SK-N-SH (cell line): ENCODE measurements around the gene SLC38A2. TPM values are rescaled to one million over a fixed set of nuclear protein-coding genes. Genes with fewer than 3 reads are reported as not detected.

Source experiments
- CTCF ChIP-seq: fragments of 200-600 bp; sonication (generic); IDR thresholded peaks from 2 replicates; pipeline ENCODE4 v1.6.1; 2017; ENCODE audit warnings: antibody characterized with exemption, mild to moderate bottlenecking, moderate library complexity
- ELF1 ChIP-seq: IDR thresholded peaks from 2 replicates; pipeline ENCODE4 v1.4.0; 2012
- EZH2phosphoT487 ChIP-seq: fragments of 200-600 bp; sonication (generic); IDR thresholded peaks from 2 replicates; pipeline ENCODE4 v1.6.1; 2017; ENCODE audit warnings: low read depth, mixed run types, mild to moderate bottlenecking, antibody characterized with exemption, moderate library complexity, borderline replicate concordance
- FOXJ3 ChIP-seq: sonication (generic); formaldehyde crosslinking; IDR thresholded peaks from 2 replicates; pipeline ENCODE4 v1.5.1; 2020; ENCODE audit warnings: mild to moderate bottlenecking, missing genetic modification reagents
- MXI1 ChIP-seq: IDR thresholded peaks from 2 replicates; pipeline ENCODE4 v1.6.1; 2012; ENCODE audit warnings: mild to moderate bottlenecking, low read depth, low read length, improper control_type of control experiment
- NFIC ChIP-seq: IDR thresholded peaks from 2 replicates; pipeline ENCODE4 v1.4.0; 2012; ENCODE audit warnings: borderline replicate concordance
- NRF1 ChIP-seq: IDR thresholded peaks from 2 replicates; pipeline ENCODE4 v1.6.1; 2012; ENCODE audit warnings: low read depth, mild to moderate bottlenecking, low read length
- POLR2AphosphoS5 ChIP-seq: IDR thresholded peaks from 2 replicates; pipeline ENCODE4 v1.6.1; 2012; ENCODE audit warnings: low read depth, low read length
- RAD21 ChIP-seq: IDR thresholded peaks from 2 replicates; pipeline ENCODE4 v1.6.1; 2012; ENCODE audit warnings: mild to moderate bottlenecking, low read length
- REST ChIP-seq: IDR thresholded peaks from 2 replicates; pipeline ENCODE4 v1.6.1; 2012; ENCODE audit warnings: mild to moderate bottlenecking, low read depth, low read length, moderate library complexity
- RFX5 ChIP-seq: IDR thresholded peaks from 2 replicates; pipeline ENCODE4 v1.6.1; 2012; ENCODE audit warnings: mild to moderate bottlenecking, improper control_type of control experiment, low read length
- SMC3 ChIP-seq: IDR thresholded peaks from 2 replicates; pipeline ENCODE4 v1.6.1; 2012; ENCODE audit warnings: low read depth, low read length, improper control_type of control experiment
- TAF1 ChIP-seq: IDR thresholded peaks from 2 replicates; pipeline ENCODE4 v1.6.1; 2012; ENCODE audit warnings: low read depth, mild to moderate bottlenecking, low read length, moderate library complexity, borderline replicate concordance
- TCF12 ChIP-seq: IDR thresholded peaks from 2 replicates; pipeline ENCODE4 v1.4.0; 2012
- USF1 ChIP-seq: IDR thresholded peaks from 2 replicates; pipeline ENCODE4 v1.4.0; 2012; ENCODE audit warnings: low read depth, borderline replicate concordance
- YY1 ChIP-seq: IDR thresholded peaks from 2 replicates; pipeline ENCODE4 v1.4.0; 2012; ENCODE audit warnings: low read depth, mild to moderate bottlenecking
- polyA plus RNA-seq, 3 experiments: library from polyadenylated mRNA; depleted of rRNA; stranded (reverse); fragments of >200 nt; gene quantifications; 2 replicates each; pipeline ENCODE4 v1.2.3, GENCODE V29; 2012
- TF ChIP-seq, protein P1 (sequence below): IDR thresholded peaks from 2 replicates; pipeline ENCODE4 v1.4.0; 2012; ENCODE audit warnings: low read depth, borderline replicate concordance
- TF ChIP-seq, protein P2 (sequence below): IDR thresholded peaks from 2 replicates; pipeline ENCODE4 v1.4.0; 2012; ENCODE audit warnings: low read depth

The SLC38A2 gene
- polyA plus RNA-seq, 1 of the 3 experiments (the other 2 are of a cell fraction): 135 TPM

- TF ChIP-seq NFIC: no peak; the same call in 1 of the 2 replicates
- TF ChIP-seq CTCF: no peak
- peak; percentile 37; the same call in 1 of the 2 replicates for TF ChIP-seq ELF1
- TF ChIP-seq FOXJ3 (CRISPR knock-in tag): no peak
- TF ChIP-seq TCF12: no peak
- no peak for TF ChIP-seq NRF1
- TF ChIP-seq REST: no peak
- TF ChIP-seq, protein P1, sequence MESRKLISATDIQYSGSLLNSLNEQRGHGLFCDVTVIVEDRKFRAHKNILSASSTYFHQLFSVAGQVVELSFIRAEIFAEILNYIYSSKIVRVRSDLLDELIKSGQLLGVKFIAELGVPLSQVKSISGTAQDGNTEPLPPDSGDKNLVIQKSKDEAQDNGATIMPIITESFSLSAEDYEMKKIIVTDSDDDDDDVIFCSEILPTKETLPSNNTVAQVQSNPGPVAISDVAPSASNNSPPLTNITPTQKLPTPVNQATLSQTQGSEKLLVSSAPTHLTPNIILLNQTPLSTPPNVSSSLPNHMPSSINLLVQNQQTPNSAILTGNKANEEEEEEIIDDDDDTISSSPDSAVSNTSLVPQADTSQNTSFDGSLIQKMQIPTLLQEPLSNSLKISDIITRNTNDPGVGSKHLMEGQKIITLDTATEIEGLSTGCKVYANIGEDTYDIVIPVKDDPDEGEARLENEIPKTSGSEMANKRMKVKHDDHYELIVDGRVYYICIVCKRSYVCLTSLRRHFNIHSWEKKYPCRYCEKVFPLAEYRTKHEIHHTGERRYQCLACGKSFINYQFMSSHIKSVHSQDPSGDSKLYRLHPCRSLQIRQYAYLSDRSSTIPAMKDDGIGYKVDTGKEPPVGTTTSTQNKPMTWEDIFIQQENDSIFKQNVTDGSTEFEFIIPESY: peak; percentile 6; the same call in 1 of the 2 replicates
- 0 out of 2 replicates have a peak, but pooled peaks have one; percentile 10 for TF ChIP-seq TAF1
- TF ChIP-seq EZH2phosphoT487: no peak
- no peak for TF ChIP-seq MXI1
- peak; percentile 26; the same call in 1 of the 2 replicates for TF ChIP-seq SMC3
- TF ChIP-seq, protein P2, sequence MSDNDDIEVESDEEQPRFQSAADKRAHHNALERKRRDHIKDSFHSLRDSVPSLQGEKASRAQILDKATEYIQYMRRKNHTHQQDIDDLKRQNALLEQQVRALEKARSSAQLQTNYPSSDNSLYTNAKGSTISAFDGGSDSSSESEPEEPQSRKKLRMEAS: no peak
- peak; percentile 91 for TF ChIP-seq POLR2AphosphoS5
- TF ChIP-seq USF1: no peak
- no peak for TF ChIP-seq RAD21
- TF ChIP-seq YY1: no peak
- TF ChIP-seq RFX5: no peak
These were observed 14.9 kb downstream of the SLC38A2 start (continued) for GRCh38 chr12:46357438-46358324.
